Measurements from ENCODE around the gene HIPK3. TPM values are rescaled to one million over a fixed set of nuclear protein-coding genes. Genes with fewer than 3 reads are reported as not detected.
"Not testable (repeated sequence)": the region's sequence is repeated elsewhere in the genome, so short reads cannot be mapped to it uniquely, and the experiment has no call there.

Gene HIPK3
- 42.3 and 51.2 TPM in 2 replicates for total RNA-seq (2014; rRNA removed; shearing (Covaris generic); ENCODE audit: low replicate concordance)

- in situ Hi-C loops (cut with HindIII; ENCODE audit: low pct_unique_long_range_greater_than_20kb, low sequenced_read_pairs) = no loop called here
Measured at GRCh38 chr11:33257160-33257896, at the start of gene HIPK3. Gene HIPK3, plus strand, starts transcription at chr11:33257381.

GRCh38 chr11:33207408-33207985, 49.7 kb upstream of the HIPK3 start:
- DNase-seq (ENCODE audit: low read depth) = no peak
- in situ Hi-C loops (cut with HindIII; ENCODE audit: low pct_unique_long_range_greater_than_20kb, low sequenced_read_pairs) = no loop called here

More at GRCh38 chr11:33257160-33257896, at the start of gene HIPK3:
- DNase-seq (ENCODE audit: low read depth) = peak; percentile 70

- in situ Hi-C loops (cut with HindIII; ENCODE audit: low pct_unique_long_range_greater_than_20kb, low sequenced_read_pairs) = no loop called here
- DNase-seq (ENCODE audit: low read depth) = no peak
Measured at GRCh38 chr11:33208150-33208549, 49.0 kb upstream of the HIPK3 start.

- DNase-seq (ENCODE audit: low read depth) = no peak
- in situ Hi-C loops (cut with HindIII; ENCODE audit: low pct_unique_long_range_greater_than_20kb, low sequenced_read_pairs) = no loop called here
Measured at GRCh38 chr11:33211153-33211552, 46.0 kb upstream of the HIPK3 start.

- in situ Hi-C loops (cut with HindIII; ENCODE audit: low pct_unique_long_range_greater_than_20kb, low sequenced_read_pairs) = no loop called here
- DNase-seq (ENCODE audit: low read depth) = no peak
Measured at GRCh38 chr11:33211580-33211979, 45.6 kb upstream of the HIPK3 start.

GRCh38 chr11:33214187-33214586, 43.0 kb upstream of the HIPK3 start:
- DNase-seq (ENCODE audit: low read depth) = no peak
- in situ Hi-C loops (cut with HindIII; ENCODE audit: low pct_unique_long_range_greater_than_20kb, low sequenced_read_pairs) = no loop called here

- in situ Hi-C loops (cut with HindIII; ENCODE audit: low pct_unique_long_range_greater_than_20kb, low sequenced_read_pairs) = no loop called here
- no peak for DNase-seq (ENCODE audit: low read depth)
Measured at GRCh38 chr11:33214767-33215166, 42.4 kb upstream of the HIPK3 start.

- DNase-seq (ENCODE audit: low read depth); in situ Hi-C loops (cut with HindIII; ENCODE audit: low pct_unique_long_range_greater_than_20kb, low sequenced_read_pairs): not testable (repeated sequence)
Measured at GRCh38 chr11:33216676-33217075, 40.5 kb upstream of the HIPK3 start.

GRCh38 chr11:33222052-33222750, 35.0 kb upstream of the HIPK3 start:
- in situ Hi-C loops (cut with HindIII; ENCODE audit: low pct_unique_long_range_greater_than_20kb, low sequenced_read_pairs) = no loop called here
- DNase-seq (ENCODE audit: low read depth) = no peak

- DNase-seq (ENCODE audit: low read depth) = no peak
- in situ Hi-C loops (cut with HindIII; ENCODE audit: low pct_unique_long_range_greater_than_20kb, low sequenced_read_pairs) = no loop called here
Measured at GRCh38 chr11:33225371-33225770, 31.8 kb upstream of the HIPK3 start.

GRCh38 chr11:33227578-33228261, 29.5 kb upstream of the HIPK3 start:
- in situ Hi-C loops (cut with HindIII; ENCODE audit: low pct_unique_long_range_greater_than_20kb, low sequenced_read_pairs) = no loop called here
- no peak for DNase-seq (ENCODE audit: low read depth)

- DNase-seq (ENCODE audit: low read depth) = no peak
- in situ Hi-C loops (cut with HindIII; ENCODE audit: low pct_unique_long_range_greater_than_20kb, low sequenced_read_pairs) = no loop called here
Measured at GRCh38 chr11:33234397-33235190, 22.6 kb upstream of the HIPK3 start.

- in situ Hi-C loops (cut with HindIII; ENCODE audit: low pct_unique_long_range_greater_than_20kb, low sequenced_read_pairs) = no loop called here
- DNase-seq (ENCODE audit: low read depth) = no peak
Measured at GRCh38 chr11:33237039-33237597, 20.1 kb upstream of the HIPK3 start.

GRCh38 chr11:33242575-33242974, 14.6 kb upstream of the HIPK3 start:
- DNase-seq (ENCODE audit: low read depth) = no peak
- in situ Hi-C loops (cut with HindIII; ENCODE audit: low pct_unique_long_range_greater_than_20kb, low sequenced_read_pairs) = no loop called here

GRCh38 chr11:33243654-33244053, 13.5 kb upstream of the HIPK3 start:
- DNase-seq (ENCODE audit: low read depth); in situ Hi-C loops (cut with HindIII; ENCODE audit: low pct_unique_long_range_greater_than_20kb, low sequenced_read_pairs): not testable (repeated sequence)

- DNase-seq (ENCODE audit: low read depth) = peak; percentile 74
- in situ Hi-C loops (cut with HindIII; ENCODE audit: low pct_unique_long_range_greater_than_20kb, low sequenced_read_pairs) = no loop called here
Measured at GRCh38 chr11:33248416-33248971, 8.7 kb upstream of the HIPK3 start.

- peak; percentile 32 for DNase-seq (ENCODE audit: low read depth)
- in situ Hi-C loops (cut with HindIII; ENCODE audit: low pct_unique_long_range_greater_than_20kb, low sequenced_read_pairs) = no loop called here
Measured at GRCh38 chr11:33256031-33256812, 959 bp upstream of the HIPK3 start.
